ENCODE data around the gene TLL1.

DNA sequence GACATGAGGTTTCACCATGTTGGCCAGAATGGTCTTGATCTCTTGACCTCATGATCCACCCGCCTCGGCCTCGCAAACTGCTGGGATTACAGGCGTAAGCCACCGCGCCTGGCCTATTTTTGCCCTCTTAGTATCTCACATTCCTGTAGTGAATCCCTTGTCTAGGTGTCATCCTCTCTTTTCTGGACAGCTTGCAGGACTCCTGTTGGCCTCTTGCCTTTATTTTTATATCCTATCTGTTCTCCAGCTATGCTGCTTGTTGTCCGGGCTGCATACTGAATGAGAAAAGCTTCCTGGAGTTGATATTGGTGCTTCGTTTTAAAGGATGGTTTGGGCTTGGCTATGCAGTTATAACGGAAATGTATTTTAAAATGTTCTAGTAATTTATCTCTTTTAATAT lies 148.6 kb downstream of the TLL1 start:
- TF ChIP-seq, protein P1, sequence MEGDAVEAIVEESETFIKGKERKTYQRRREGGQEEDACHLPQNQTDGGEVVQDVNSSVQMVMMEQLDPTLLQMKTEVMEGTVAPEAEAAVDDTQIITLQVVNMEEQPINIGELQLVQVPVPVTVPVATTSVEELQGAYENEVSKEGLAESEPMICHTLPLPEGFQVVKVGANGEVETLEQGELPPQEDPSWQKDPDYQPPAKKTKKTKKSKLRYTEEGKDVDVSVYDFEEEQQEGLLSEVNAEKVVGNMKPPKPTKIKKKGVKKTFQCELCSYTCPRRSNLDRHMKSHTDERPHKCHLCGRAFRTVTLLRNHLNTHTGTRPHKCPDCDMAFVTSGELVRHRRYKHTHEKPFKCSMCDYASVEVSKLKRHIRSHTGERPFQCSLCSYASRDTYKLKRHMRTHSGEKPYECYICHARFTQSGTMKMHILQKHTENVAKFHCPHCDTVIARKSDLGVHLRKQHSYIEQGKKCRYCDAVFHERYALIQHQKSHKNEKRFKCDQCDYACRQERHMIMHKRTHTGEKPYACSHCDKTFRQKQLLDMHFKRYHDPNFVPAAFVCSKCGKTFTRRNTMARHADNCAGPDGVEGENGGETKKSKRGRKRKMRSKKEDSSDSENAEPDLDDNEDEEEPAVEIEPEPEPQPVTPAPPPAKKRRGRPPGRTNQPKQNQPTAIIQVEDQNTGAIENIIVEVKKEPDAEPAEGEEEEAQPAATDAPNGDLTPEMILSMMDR (IDR thresholded peaks at IDR 0.05) = no peak
- TF ChIP-seq POLR2AphosphoS5 (IDR thresholded peaks at IDR 0.05; ENCODE audit: low read depth, low read length) = no peak
- TF ChIP-seq, protein P2, sequence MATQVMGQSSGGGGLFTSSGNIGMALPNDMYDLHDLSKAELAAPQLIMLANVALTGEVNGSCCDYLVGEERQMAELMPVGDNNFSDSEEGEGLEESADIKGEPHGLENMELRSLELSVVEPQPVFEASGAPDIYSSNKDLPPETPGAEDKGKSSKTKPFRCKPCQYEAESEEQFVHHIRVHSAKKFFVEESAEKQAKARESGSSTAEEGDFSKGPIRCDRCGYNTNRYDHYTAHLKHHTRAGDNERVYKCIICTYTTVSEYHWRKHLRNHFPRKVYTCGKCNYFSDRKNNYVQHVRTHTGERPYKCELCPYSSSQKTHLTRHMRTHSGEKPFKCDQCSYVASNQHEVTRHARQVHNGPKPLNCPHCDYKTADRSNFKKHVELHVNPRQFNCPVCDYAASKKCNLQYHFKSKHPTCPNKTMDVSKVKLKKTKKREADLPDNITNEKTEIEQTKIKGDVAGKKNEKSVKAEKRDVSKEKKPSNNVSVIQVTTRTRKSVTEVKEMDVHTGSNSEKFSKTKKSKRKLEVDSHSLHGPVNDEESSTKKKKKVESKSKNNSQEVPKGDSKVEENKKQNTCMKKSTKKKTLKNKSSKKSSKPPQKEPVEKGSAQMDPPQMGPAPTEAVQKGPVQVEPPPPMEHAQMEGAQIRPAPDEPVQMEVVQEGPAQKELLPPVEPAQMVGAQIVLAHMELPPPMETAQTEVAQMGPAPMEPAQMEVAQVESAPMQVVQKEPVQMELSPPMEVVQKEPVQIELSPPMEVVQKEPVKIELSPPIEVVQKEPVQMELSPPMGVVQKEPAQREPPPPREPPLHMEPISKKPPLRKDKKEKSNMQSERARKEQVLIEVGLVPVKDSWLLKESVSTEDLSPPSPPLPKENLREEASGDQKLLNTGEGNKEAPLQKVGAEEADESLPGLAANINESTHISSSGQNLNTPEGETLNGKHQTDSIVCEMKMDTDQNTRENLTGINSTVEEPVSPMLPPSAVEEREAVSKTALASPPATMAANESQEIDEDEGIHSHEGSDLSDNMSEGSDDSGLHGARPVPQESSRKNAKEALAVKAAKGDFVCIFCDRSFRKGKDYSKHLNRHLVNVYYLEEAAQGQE (IDR thresholded peaks at IDR 0.05; ENCODE audit: insufficient read depth in 1 of 2, low read depth in 2 of 2, low read length in 1 of 2) = no peak

Data from Panc1 (cell line).